Osteocyte (in vitro differentiated cells): Measurements from ENCODE around the gene POLR3H. TPM values are rescaled to one million over a fixed set of nuclear protein-coding genes. Genes with fewer than 3 reads are reported as not detected.

ENCODE experiments used
- DNase-seq: peaks from one replicate; pipeline ENCODE4 v3.0.0; 2021; ENCODE audit warnings: mixed read lengths; ENCODE audit not compliant: unreplicated experiment; ENCODE audit errors: extremely low spot score
- H3K27ac Mint-ChIP-seq: one replicate; pipeline ENCODE4 v1.8.0; 2021; ENCODE audit warnings: mild to moderate bottlenecking, mixed read lengths; ENCODE audit not compliant: unreplicated experiment
- H3K27me3 Mint-ChIP-seq: one replicate; pipeline ENCODE4 v1.8.0; 2021; ENCODE audit warnings: mixed read lengths; ENCODE audit not compliant: unreplicated experiment
- H3K36me3 Mint-ChIP-seq: one replicate; pipeline ENCODE4 v1.8.0; 2021; ENCODE audit warnings: mixed read lengths; ENCODE audit not compliant: unreplicated experiment
- H3K4me1 Mint-ChIP-seq: one replicate; pipeline ENCODE4 v1.8.0; 2021; ENCODE audit warnings: mixed read lengths; ENCODE audit not compliant: unreplicated experiment
- H3K4me3 Mint-ChIP-seq: one replicate; pipeline ENCODE4 v1.8.0; 2021; ENCODE audit warnings: mild to moderate bottlenecking, moderate library complexity, mixed read lengths; ENCODE audit not compliant: unreplicated experiment
- H3K9me3 Mint-ChIP-seq: one replicate; pipeline ENCODE4 v1.8.0; 2021; ENCODE audit warnings: mixed read lengths; ENCODE audit not compliant: unreplicated experiment
- CTCF ChIP-seq: fragments of 200-600 bp; sonication (generic); IDR thresholded peaks from 2 replicates; pipeline ENCODE4 v1.5.0; 2021; ENCODE audit warnings: antibody characterized with exemption, mild to moderate bottlenecking, moderate library complexity
- total RNA-seq: library from RNA; stranded (reverse); gene quantifications from 2 replicates; pipeline ENCODE4 v1.2.1, GENCODE V29; 2021

The POLR3H gene
- total RNA-seq, 1 donor from 2014 or later = 38.2 TPM

- Mint-ChIP-seq H3K9me3 (no peaks in the 10 kb centered on the region), H3K4me1 (peaks cover 7% of the 10 kb centered on the region), H3K27ac (peak overlapping the region; percentile 65), H3K27me3 (no peaks in the 10 kb centered on the region), H3K36me3 (peaks cover 13% of the 10 kb centered on the region), H3K4me3 (no peak overlapping the region)
- DNase-seq = no peak
- TF ChIP-seq CTCF = no peak
These were observed 20.6 kb downstream of the POLR3H start for GRCh38 chr22:41523464-41524221.

- Mint-ChIP-seq H3K4me3 (no peak overlapping the region), H3K9me3 (no peaks in the 10 kb centered on the region), H3K27me3 (no peaks in the 10 kb centered on the region), H3K27ac (peak overlapping the region; percentile 10), H3K4me1 (peaks cover 7% of the 10 kb centered on the region), H3K36me3 (peaks cover 9% of the 10 kb centered on the region)
- no peak for DNase-seq
- no peak for TF ChIP-seq CTCF
These were observed 21.5 kb downstream of the POLR3H start for GRCh38 chr22:41522813-41523212.

GRCh38 chr22:41521126-41521525, 23.1 kb downstream of the POLR3H start:
- Mint-ChIP-seq H3K4me3 (no peak overlapping the region), H3K4me1 (peaks cover 7% of the 10 kb centered on the region), H3K27me3 (no peaks in the 10 kb centered on the region), H3K9me3 (no peaks in the 10 kb centered on the region), H3K36me3 (peaks cover 4% of the 10 kb centered on the region), H3K27ac (no peak overlapping the region)
- no peak for TF ChIP-seq CTCF
- DNase-seq = no peak

GRCh38 chr22:41518048-41518347, 26.3 kb downstream of the POLR3H start:
- Mint-ChIP-seq H3K27me3 (no peaks in the 10 kb centered on the region), H3K27ac (no peak overlapping the region), H3K4me3 (no peak overlapping the region), H3K9me3 (no peaks in the 10 kb centered on the region), H3K36me3 (peaks cover 7% of the 10 kb centered on the region), H3K4me1 (peaks cover 12% of the 10 kb centered on the region)
- no peak for DNase-seq
- TF ChIP-seq CTCF = no peak

- peak; percentile 90 for DNase-seq
- no peak overlapping the region for H3K4me3 Mint-ChIP-seq
- no peak overlapping the region for H3K27ac Mint-ChIP-seq
- peaks cover 11% of the 10 kb centered on the region for H3K36me3 Mint-ChIP-seq
- no peaks in the 10 kb centered on the region for H3K9me3 Mint-ChIP-seq
- H3K4me1 Mint-ChIP-seq = peaks cover 18% of the 10 kb centered on the region
- peak; percentile 87 for TF ChIP-seq CTCF
- no peaks in the 10 kb centered on the region for H3K27me3 Mint-ChIP-seq
These were observed 26.9 kb downstream of the POLR3H start for GRCh38 chr22:41517172-41518047.
